CD8-positive, alpha-beta memory T cell (primary cell): ENCODE results near the gene FKBP9. TPM values are rescaled to one million over a fixed set of nuclear protein-coding genes. Genes with fewer than 3 reads are reported as not detected.
"Not testable (repeated sequence)": the region's sequence is repeated elsewhere in the genome, so short reads cannot be mapped to it uniquely, and the experiment has no call there.

Experiments
- CTCF ChIA-PET: fragments of 350-600 bp; sonication (Branson Sonifier 250); formaldehyde crosslinking; loops from one replicate; lab custom pipeline; 2021; ENCODE audit warnings: antibody characterized with exemption; lab: Charles Lee
- POLR2A ChIA-PET: fragments of 350-600 bp; sonication (Branson Sonifier 250); formaldehyde crosslinking; loops from one replicate; lab custom pipeline; 2021; ENCODE audit warnings: antibody characterized with exemption; lab: Charles Lee
- DNase-seq, 5 donors: peaks; one replicate each; pipeline versions ENCODE4 v3.0.0 to v3.0.0-alpha.2; 2020 to 2022; ENCODE audit warnings: mixed read lengths in 1 of 5
- H3K27ac ChIP-seq: one replicate; pipeline ENCODE4 v1.7.0; 2013; ENCODE audit warnings: low read depth, mild to moderate bottlenecking, low read length, moderate library complexity
- H3K27me3 ChIP-seq: 2 replicates; pipeline ENCODE4 v1.7.0; 2013; ENCODE audit warnings: low read length, mild to moderate bottlenecking; ENCODE audit not compliant: insufficient read depth, poor library complexity, severe bottlenecking
- H3K36me3 ChIP-seq: 2 replicates; pipeline ENCODE4 v1.7.0; 2013; ENCODE audit warnings: mild to moderate bottlenecking, low read length, moderate library complexity; ENCODE audit not compliant: insufficient read depth
- H3K4me1 ChIP-seq: 2 replicates; pipeline ENCODE4 v1.7.0; 2013; ENCODE audit warnings: mild to moderate bottlenecking, low read length, moderate library complexity; ENCODE audit not compliant: insufficient read depth
- H3K4me3 ChIP-seq: 2 replicates; pipeline ENCODE4 v1.7.0; 2013; ENCODE audit warnings: mild to moderate bottlenecking, low read length
- H3K9me3 ChIP-seq: 2 replicates; pipeline ENCODE4 v1.7.0; 2013; ENCODE audit warnings: mild to moderate bottlenecking, low read length
- H3K27ac Mint-ChIP-seq, 8 donors: one replicate each; pipeline ENCODE4 v1.8.0; 2020 to 2021; ENCODE audit warnings: mixed read lengths in 8 of 8, mild to moderate bottlenecking in 6 of 8, inconsistent platforms in 3 of 8, moderate library complexity in 3 of 8
- H3K27me3 Mint-ChIP-seq, 2 donors: one replicate each; pipeline ENCODE4 v1.8.0; 2020 to 2021; ENCODE audit warnings: mixed read lengths in 2 of 2, mild to moderate bottlenecking in 1 of 2, moderate library complexity in 1 of 2
- H3K36me3 Mint-ChIP-seq, 3 donors: one replicate each; pipeline ENCODE4 v1.8.0; 2020 to 2021; ENCODE audit warnings: mixed read lengths in 3 of 3, inconsistent platforms in 1 of 3, mild to moderate bottlenecking in 1 of 3
- H3K4me1 Mint-ChIP-seq, 3 donors: one replicate each; pipeline ENCODE4 v1.8.0; 2020 to 2021; ENCODE audit warnings: mixed read lengths in 3 of 3, inconsistent platforms in 1 of 3, mild to moderate bottlenecking in 1 of 3
- H3K4me3 Mint-ChIP-seq, 7 donors: one replicate each; pipeline ENCODE4 v1.8.0; 2020 to 2021; ENCODE audit warnings: mixed read lengths in 7 of 7, mild to moderate bottlenecking in 6 of 7, moderate library complexity in 4 of 7, inconsistent platforms in 2 of 7
- H3K9me3 Mint-ChIP-seq, 5 donors: one replicate each; pipeline ENCODE4 v1.8.0; 2020 to 2022; ENCODE audit warnings: mixed read lengths in 5 of 5, mild to moderate bottlenecking in 3 of 5, moderate library complexity in 2 of 5, inconsistent platforms in 1 of 5
- polyA plus RNA-seq: library from polyadenylated mRNA; unstranded; fragments of 300-500 nt; fragmentation: Illumina TruSeq; gene quantifications from one replicate; pipeline ENCODE4 v1.2.3, GENCODE V29; 2021
- total RNA-seq, 2 experiments: library from RNA; stranded (reverse); gene quantifications; one replicate each; pipeline ENCODE4 v1.2.3, GENCODE V29; 2021

FKBP9 gene
- total and polyA plus RNA-seq, 3 experiments from 2014 or later, result 0.29 to 0.31 TPM; not detected in 1

DNA sequence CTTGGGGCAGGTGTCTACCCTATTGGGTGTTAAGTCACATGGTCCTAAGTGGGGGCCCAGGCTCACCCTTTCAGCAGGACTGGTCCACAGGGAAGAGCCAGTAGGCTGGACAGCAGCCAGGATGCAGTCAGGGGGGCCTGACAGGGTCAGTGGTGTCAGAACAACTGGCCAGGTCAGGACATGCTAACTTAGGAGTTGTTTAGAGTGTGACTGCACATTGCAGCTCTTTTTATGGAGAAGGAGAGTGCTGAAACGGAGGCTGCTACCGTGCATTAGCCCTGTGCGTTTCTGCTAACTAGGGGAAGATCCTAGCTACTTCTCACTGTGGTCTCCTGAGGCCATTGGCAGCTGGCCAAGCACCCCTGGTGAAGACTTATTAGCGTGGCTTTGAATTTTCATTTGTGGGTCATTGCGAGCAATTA is 6.7 kb downstream of the FKBP9 start:
- H3K4me3 ChIP-seq, H3K4me1 ChIP-seq, H3K4me3 Mint-ChIP-seq, POLR2A ChIA-PET, DNase-seq, H3K36me3 Mint-ChIP-seq, H3K27me3 ChIP-seq, H3K9me3 Mint-ChIP-seq, H3K4me1 Mint-ChIP-seq, H3K36me3 ChIP-seq, H3K9me3 ChIP-seq, H3K27ac Mint-ChIP-seq, H3K27ac ChIP-seq: not testable (repeated sequence)
- CTCF ChIA-PET, result interaction anchor here (2.1 kb wide), 1 partner anchor 146 kb away, joined by 8 read pairs; the partner anchor contains the start of gene RP9
- peaks cover 19 to 22% of the 10 kb centered on the region in 2 donors for H3K27me3 Mint-ChIP-seq

DNA sequence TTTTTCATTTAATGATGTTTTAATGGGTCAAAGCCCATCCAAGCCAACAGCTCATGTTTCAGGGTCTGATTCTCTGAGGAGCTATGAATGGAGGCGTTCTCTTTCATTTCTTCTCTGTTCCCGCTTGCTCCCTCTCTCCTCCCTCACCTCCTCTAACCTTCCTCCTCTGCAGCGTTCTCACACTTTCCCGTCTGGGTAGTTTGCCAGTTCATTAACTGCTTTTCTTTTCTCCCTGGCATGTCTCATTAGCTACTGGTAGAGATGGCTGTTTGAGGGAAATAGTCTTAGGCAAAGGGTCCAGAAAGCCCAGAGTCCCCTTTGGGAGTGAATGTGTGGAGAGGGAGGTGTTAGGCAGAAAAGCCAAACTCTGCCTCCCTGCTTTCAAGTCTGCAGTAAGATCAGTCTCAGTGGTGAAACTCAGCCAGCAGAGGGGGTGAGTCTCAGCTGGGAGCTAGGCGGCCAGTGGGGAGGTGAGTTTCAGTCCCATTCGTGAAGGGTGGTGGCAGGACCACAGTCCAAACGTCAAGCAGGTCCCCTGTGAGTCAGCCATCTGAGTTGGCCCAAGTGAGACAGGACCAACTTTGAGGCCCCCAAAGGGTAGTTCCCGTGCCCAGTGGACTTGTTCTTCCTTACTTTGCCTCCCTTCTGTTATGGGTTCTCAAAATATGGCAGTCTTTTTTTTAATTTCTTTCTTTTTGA is 7.4 kb downstream of the FKBP9 start:
- DNase-seq, result peak in 1 of 5 donors; percentile 17

DNA sequence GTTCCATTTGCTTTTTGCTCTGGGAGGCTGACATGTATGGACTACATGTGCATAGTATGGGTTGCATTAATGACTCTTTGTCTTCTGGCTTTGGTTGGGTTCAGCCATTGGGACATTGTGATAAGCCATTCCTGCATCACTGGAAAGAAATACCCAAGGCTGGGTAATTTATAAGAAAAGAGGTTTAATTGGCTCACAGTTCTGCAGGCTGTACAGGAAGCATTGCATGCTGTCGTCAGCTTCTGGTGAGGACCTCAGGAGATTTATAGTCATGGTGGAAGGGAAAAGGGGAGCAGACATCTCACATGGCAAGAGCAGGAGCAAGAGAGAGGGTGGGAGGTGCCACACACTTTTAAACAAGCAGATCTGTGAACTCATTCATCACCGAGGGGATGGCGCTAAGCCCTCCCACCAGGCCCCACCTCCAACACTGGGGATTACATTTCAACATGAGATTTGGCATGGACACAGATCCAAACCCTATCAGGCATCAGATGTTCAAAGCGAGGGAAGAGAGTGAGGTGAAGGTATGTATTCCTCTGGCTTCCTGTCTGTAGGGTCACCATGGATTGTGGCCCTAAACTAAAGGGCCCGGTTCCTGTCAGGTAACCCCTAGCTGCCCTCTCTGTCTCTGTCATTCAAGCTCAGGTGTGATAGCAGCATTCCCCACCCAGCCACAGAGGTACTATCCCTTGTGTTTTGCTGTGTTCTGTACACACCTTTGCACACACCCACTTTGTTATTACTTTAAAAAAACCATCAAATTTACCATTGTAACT is 9.4 kb downstream of the FKBP9 start:
- CTCF ChIA-PET, H3K36me3 Mint-ChIP-seq, H3K27ac Mint-ChIP-seq, H3K36me3 ChIP-seq, POLR2A ChIA-PET, H3K27me3 ChIP-seq, H3K4me3 Mint-ChIP-seq, H3K9me3 Mint-ChIP-seq, H3K27ac ChIP-seq, H3K4me1 Mint-ChIP-seq, H3K4me1 ChIP-seq, H3K27me3 Mint-ChIP-seq, H3K9me3 ChIP-seq, DNase-seq, H3K4me3 ChIP-seq: not testable (repeated sequence)

More for the DNA sequence above, 7.4 kb downstream of the FKBP9 start:
- peaks cover 13 to 17% of the 10 kb centered on the region in 2 donors for H3K27me3 Mint-ChIP-seq
- POLR2A ChIA-PET, H3K36me3 Mint-ChIP-seq, H3K4me3 Mint-ChIP-seq, H3K27ac ChIP-seq, H3K9me3 ChIP-seq, H3K27me3 ChIP-seq, H3K4me3 ChIP-seq, H3K27ac Mint-ChIP-seq, H3K9me3 Mint-ChIP-seq, H3K36me3 ChIP-seq, H3K4me1 Mint-ChIP-seq, H3K4me1 ChIP-seq: not testable (repeated sequence)
- CTCF ChIA-PET, result interaction anchor here (0.8 to 2.1 kb wide), 3 partner anchors 90 to 145 kb away, joined by 3 to 8 read pairs (median 3); partner anchors contain the start of gene RP9

DNA sequence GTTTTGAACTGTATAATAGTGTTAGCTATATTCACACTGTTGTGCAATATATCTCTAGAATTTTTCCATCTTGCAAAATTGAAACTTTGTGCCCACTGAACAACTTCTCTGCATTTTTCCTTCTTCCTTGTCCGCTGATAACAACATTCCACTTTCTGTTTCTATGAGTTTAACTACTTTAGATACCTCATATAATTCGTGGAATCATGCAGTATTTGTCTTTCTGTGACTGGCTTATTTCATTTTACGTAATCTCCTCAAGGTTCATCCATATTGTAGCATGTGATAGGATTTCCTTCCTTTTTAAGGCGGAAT is 10.0 kb downstream of the FKBP9 start:
- H3K27ac ChIP-seq, H3K9me3 ChIP-seq, POLR2A ChIA-PET, H3K4me3 Mint-ChIP-seq, DNase-seq, H3K4me1 ChIP-seq, H3K36me3 ChIP-seq, H3K36me3 Mint-ChIP-seq, H3K4me3 ChIP-seq, H3K27ac Mint-ChIP-seq, CTCF ChIA-PET, H3K27me3 ChIP-seq, H3K9me3 Mint-ChIP-seq, H3K27me3 Mint-ChIP-seq, H3K4me1 Mint-ChIP-seq: not testable (repeated sequence)

DNA sequence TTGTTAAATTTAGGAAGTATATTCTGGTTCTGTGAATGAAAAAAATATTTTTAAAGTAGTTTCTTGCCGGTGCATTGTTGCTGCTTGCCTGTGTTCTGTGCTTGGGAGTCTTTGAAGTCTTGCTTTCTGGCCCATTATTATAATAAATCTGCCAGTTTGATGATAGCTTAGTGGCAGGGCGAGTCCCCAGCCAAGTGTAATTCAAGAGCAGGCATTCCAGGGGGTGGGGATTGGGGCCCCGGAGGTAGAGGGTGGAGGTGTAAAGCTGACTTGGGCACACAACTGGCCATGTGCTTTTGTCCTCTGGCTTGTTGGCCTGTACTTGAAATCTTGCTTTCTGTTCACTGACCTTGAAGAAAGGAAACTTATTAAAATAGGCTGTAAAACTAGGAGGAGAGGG is 14.7 kb downstream of the FKBP9 start:
- DNase-seq, H3K4me1 ChIP-seq, H3K36me3 Mint-ChIP-seq, POLR2A ChIA-PET, CTCF ChIA-PET, H3K36me3 ChIP-seq, H3K9me3 Mint-ChIP-seq, H3K4me1 Mint-ChIP-seq, H3K27ac ChIP-seq, H3K27me3 ChIP-seq, H3K4me3 Mint-ChIP-seq, H3K9me3 ChIP-seq, H3K27me3 Mint-ChIP-seq, H3K27ac Mint-ChIP-seq, H3K4me3 ChIP-seq: not testable (repeated sequence)

DNA sequence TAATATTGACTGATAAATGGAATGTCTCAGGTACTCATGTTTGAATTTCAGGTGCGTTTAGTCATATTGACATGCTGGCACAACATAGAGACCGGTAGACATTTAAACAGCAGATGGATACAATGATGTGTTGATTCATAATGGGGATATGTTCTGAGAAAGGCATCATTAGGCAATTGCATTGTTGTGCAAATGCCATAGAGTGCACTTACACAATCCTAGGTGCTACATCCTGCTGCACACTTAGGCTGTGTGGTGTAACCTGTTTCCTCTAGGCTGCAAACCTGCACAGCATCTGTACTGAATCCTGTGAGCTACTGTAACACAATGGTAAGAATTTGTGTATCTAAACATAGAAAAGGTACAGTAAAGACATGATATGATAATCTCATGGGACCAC is 19.9 kb downstream of the FKBP9 start:
- H3K4me3 Mint-ChIP-seq, H3K9me3 ChIP-seq, H3K27ac Mint-ChIP-seq, H3K4me1 Mint-ChIP-seq, H3K27ac ChIP-seq, H3K9me3 Mint-ChIP-seq, H3K36me3 Mint-ChIP-seq, H3K36me3 ChIP-seq, H3K27me3 ChIP-seq, H3K4me1 ChIP-seq, H3K4me3 ChIP-seq, DNase-seq, POLR2A ChIA-PET: not testable (repeated sequence)
- CTCF ChIA-PET, result interaction anchor here (1.0 kb wide), 1 partner anchor 19 kb away, joined by 3 read pairs; no protein-coding TSS in a partner anchor
- peaks cover 4 to 16% of the 10 kb centered on the region in 2 donors for H3K27me3 Mint-ChIP-seq

DNA sequence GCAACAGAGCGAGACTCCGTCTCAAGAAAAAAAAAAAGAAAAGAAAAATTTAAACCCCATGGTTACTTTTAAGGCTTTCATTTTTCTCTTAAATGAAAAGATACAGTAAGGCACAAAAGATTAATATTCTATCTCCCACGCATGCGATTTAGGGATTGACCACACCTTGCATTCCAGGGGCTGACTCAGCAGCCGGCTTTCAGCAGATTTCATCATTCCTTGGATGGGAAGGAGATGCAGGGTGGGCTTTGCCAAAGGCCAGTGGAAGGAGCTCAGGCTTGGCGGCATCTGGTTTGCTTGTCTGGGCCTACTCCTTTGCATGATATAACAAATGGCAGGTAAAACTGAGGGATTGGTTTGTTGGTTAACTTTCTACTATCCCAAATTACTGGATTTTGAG is 22.0 kb downstream of the FKBP9 start:
- H3K36me3 ChIP-seq, H3K4me3 Mint-ChIP-seq, H3K9me3 Mint-ChIP-seq, H3K9me3 ChIP-seq, H3K4me1 ChIP-seq, H3K27ac ChIP-seq, H3K27me3 ChIP-seq, H3K27ac Mint-ChIP-seq, POLR2A ChIA-PET, CTCF ChIA-PET, H3K4me3 ChIP-seq, H3K4me1 Mint-ChIP-seq, DNase-seq, H3K36me3 Mint-ChIP-seq: not testable (repeated sequence)
- H3K27me3 Mint-ChIP-seq, result peaks cover 3 to 16% of the 10 kb centered on the region in 2 donors

DNA sequence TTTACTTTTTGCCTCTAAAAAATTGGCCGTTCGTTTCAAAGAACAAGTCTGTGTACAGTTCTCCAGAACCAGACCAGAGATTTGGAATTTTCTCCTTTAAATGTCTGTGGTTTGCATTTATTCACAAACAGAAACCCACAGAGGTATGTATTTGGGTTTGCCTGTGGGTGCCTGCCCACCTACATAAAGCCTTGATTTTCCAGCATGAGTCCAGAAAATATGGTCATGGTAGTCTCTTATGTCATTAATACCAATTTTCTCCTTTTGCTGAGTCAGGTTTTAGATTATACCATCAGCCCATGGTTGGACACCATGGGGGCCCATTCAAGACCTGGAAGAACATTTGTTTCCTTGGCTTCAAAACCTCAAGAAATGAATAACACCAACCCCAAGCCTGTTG is 22.7 kb downstream of the FKBP9 start:
- CTCF ChIA-PET, H3K4me1 ChIP-seq, H3K27ac Mint-ChIP-seq, H3K4me3 Mint-ChIP-seq, DNase-seq, H3K4me1 Mint-ChIP-seq, POLR2A ChIA-PET, H3K27me3 ChIP-seq, H3K36me3 ChIP-seq, H3K9me3 ChIP-seq, H3K4me3 ChIP-seq, H3K27ac ChIP-seq, H3K9me3 Mint-ChIP-seq, H3K36me3 Mint-ChIP-seq: not testable (repeated sequence)
- H3K27me3 Mint-ChIP-seq, result peaks cover 5 to 16% of the 10 kb centered on the region in 2 donors
